ENCODE results near the gene TM4SF4.

The TM4SF4 gene

GRCh38 chr3:149474250-149474817, at the start of gene TM4SF4:
Gene TM4SF4 (plus strand): TSS chr3:149474697. CDS start chr3:149474878, 181 bp downstream.
- TF ChIP-seq EZH2phosphoT487 (conservative IDR thresholded peaks at IDR 0.05; ENCODE audit: low read length) (no peak), CTCF (IDR thresholded peaks at IDR 0.05; ENCODE audit: insufficient read depth, low read length, poor library complexity, severe bottlenecking) (no peak)
- no peak within 1 kb of the TSS for H2AFZ ChIP-seq (ENCODE audit: low read depth, low read length, severe bottlenecking)
- H3K9ac ChIP-seq (ENCODE audit: low read length): no peak within 1 kb of the TSS
- H3K4me2 ChIP-seq (ENCODE audit: low read depth, low read length, poor library complexity, severe bottlenecking): no peak within 1 kb of the TSS
- H4K20me1 ChIP-seq (ENCODE audit: low read depth, low read length): no peaks in the 10 kb centered on the region
- H3K79me2 ChIP-seq (ENCODE audit: insufficient read depth, low read length): no peaks in the 10 kb centered on the region
- H3F3A ChIP-seq (ENCODE audit: insufficient read depth): no peaks in the 10 kb centered on the region
- no peaks in the 10 kb centered on the region for H3K9me3 ChIP-seq (ENCODE audit: insufficient read depth, low read length)
- H3K27ac ChIP-seq (ENCODE audit: low read depth, low read length): no peak within 1 kb of the TSS
- no peaks in the 10 kb centered on the region for H3K36me3 ChIP-seq (ENCODE audit: low read length)
- H3K9me2 ChIP-seq (replicated peaks; ENCODE audit: insufficient read depth, low read length): no peaks in the 10 kb centered on the region
- H3K4me3 ChIP-seq (ENCODE audit: insufficient read depth, low read length, poor library complexity, severe bottlenecking): no peak within 1 kb of the TSS
- no peaks in the 10 kb centered on the region for H3K27me3 ChIP-seq (ENCODE audit: low read length)

- Histone ChIP-seq H3K79me2 (ENCODE audit: insufficient read depth, low read length) (no peaks in the 10 kb centered on the region), H3K9ac (ENCODE audit: low read length) (no peak overlapping the region), H3K27me3 (ENCODE audit: low read length) (no peaks in the 10 kb centered on the region), H2AFZ (ENCODE audit: low read depth, low read length, severe bottlenecking) (no peak overlapping the region), H3K36me3 (ENCODE audit: low read length) (no peaks in the 10 kb centered on the region), H3K9me2 (replicated peaks; ENCODE audit: insufficient read depth, low read length) (no peaks in the 10 kb centered on the region), H3F3A (ENCODE audit: insufficient read depth) (no peaks in the 10 kb centered on the region), H3K27ac (ENCODE audit: low read depth, low read length) (no peak overlapping the region), H4K20me1 (ENCODE audit: low read depth, low read length) (no peaks in the 10 kb centered on the region), H3K4me2 (ENCODE audit: low read depth, low read length, poor library complexity, severe bottlenecking) (no peak overlapping the region), H3K4me3 (ENCODE audit: insufficient read depth, low read length, poor library complexity, severe bottlenecking) (no peak overlapping the region), H3K9me3 (ENCODE audit: insufficient read depth, low read length) (no peaks in the 10 kb centered on the region)
- TF ChIP-seq CTCF (IDR thresholded peaks at IDR 0.05; ENCODE audit: insufficient read depth, low read length, poor library complexity, severe bottlenecking) (no peak), EZH2phosphoT487 (conservative IDR thresholded peaks at IDR 0.05; ENCODE audit: low read length) (no peak)
Observed at GRCh38 chr3:149424918-149425317, 49.6 kb upstream of the TM4SF4 start.

GRCh38 chr3:149426325-149426724, 48.2 kb upstream of the TM4SF4 start:
- no peak for TF ChIP-seq CTCF (IDR thresholded peaks at IDR 0.05; ENCODE audit: insufficient read depth, low read length, poor library complexity, severe bottlenecking)
- no peak for TF ChIP-seq EZH2phosphoT487 (conservative IDR thresholded peaks at IDR 0.05; ENCODE audit: low read length)
- Histone ChIP-seq H2AFZ (ENCODE audit: low read depth, low read length, severe bottlenecking) (no peak overlapping the region), H3K27me3 (ENCODE audit: low read length) (no peaks in the 10 kb centered on the region)

More at GRCh38 chr3:149426325-149426724, 48.2 kb upstream of the TM4SF4 start:
- no peaks in the 10 kb centered on the region for H3K36me3 ChIP-seq (ENCODE audit: low read length)
- no peaks in the 10 kb centered on the region for H3K9me2 ChIP-seq (replicated peaks; ENCODE audit: insufficient read depth, low read length)
- H3K9ac ChIP-seq (ENCODE audit: low read length): no peak overlapping the region
- H3K4me2 ChIP-seq (ENCODE audit: low read depth, low read length, poor library complexity, severe bottlenecking): no peak overlapping the region
- no peak overlapping the region for H3K27ac ChIP-seq (ENCODE audit: low read depth, low read length)
- no peaks in the 10 kb centered on the region for H3K79me2 ChIP-seq (ENCODE audit: insufficient read depth, low read length)
- H3F3A ChIP-seq (ENCODE audit: insufficient read depth): no peaks in the 10 kb centered on the region
- no peaks in the 10 kb centered on the region for H3K9me3 ChIP-seq (ENCODE audit: insufficient read depth, low read length)
- no peak overlapping the region for H3K4me3 ChIP-seq (ENCODE audit: insufficient read depth, low read length, poor library complexity, severe bottlenecking)
- H4K20me1 ChIP-seq (ENCODE audit: low read depth, low read length): no peaks in the 10 kb centered on the region

All from SU-DHL-6 (cell line).